Measurements from ENCODE around the gene N4BP3. TPM values are rescaled to one million over a fixed set of nuclear protein-coding genes. Genes with fewer than 3 reads are reported as not detected.

N4BP3 gene
- total RNA-seq, 1 donor from 2014 or later, result 7.9 TPM

- intact Hi-C loops (cut with DNase I), result no loop called here
- ATAC-seq, result no peak
These were observed 41.7 kb downstream of the N4BP3 start for GRCh38 chr5:178155065-178155464.

GRCh38 chr5:178160176-178160575, 46.8 kb downstream of the N4BP3 start:
- no peak for TF ChIP-seq CTCF (IDR thresholded peaks at IDR 0.05)
- peaks cover 9% of the 10 kb centered on the region for H3K4me1 ChIP-seq
- no peak for DNase-seq
- H3K27me3 ChIP-seq (ENCODE audit: low read depth), result peaks cover 15% of the 10 kb centered on the region
- H3K36me3 ChIP-seq, result no peaks in the 10 kb centered on the region
- H3K27ac ChIP-seq, result no peak overlapping the region
- H3K9me3 ChIP-seq, result no peaks in the 10 kb centered on the region
- intact Hi-C loops (cut with DNase I), result loop anchor here (5.0 kb wide), 1 partner anchor 83 kb away; no protein-coding TSS in a partner anchor
- ATAC-seq, result no peak
- H3K4me3 ChIP-seq, result no peak overlapping the region

More at GRCh38 chr5:178155065-178155464, 41.7 kb downstream of the N4BP3 start:
- H3K9me3 ChIP-seq, result no peaks in the 10 kb centered on the region
- H3K36me3 ChIP-seq, result peaks cover 15% of the 10 kb centered on the region
- no peak for DNase-seq
- peaks cover 26% of the 10 kb centered on the region for H3K4me1 ChIP-seq
- no peaks in the 10 kb centered on the region for H3K27me3 ChIP-seq (ENCODE audit: low read depth)
- H3K4me3 ChIP-seq, result no peak overlapping the region
- no peak overlapping the region for H3K27ac ChIP-seq
- no peak for TF ChIP-seq CTCF (IDR thresholded peaks at IDR 0.05)

GRCh38 chr5:178162481-178162880, 49.1 kb downstream of the N4BP3 start:
- H3K27me3 ChIP-seq (ENCODE audit: low read depth), result peaks cover 26% of the 10 kb centered on the region
- H3K9me3 ChIP-seq, result no peaks in the 10 kb centered on the region
- DNase-seq, result no peak
- no peak overlapping the region for H3K27ac ChIP-seq
- TF ChIP-seq CTCF (IDR thresholded peaks at IDR 0.05), result no peak
- H3K36me3 ChIP-seq, result no peaks in the 10 kb centered on the region
- H3K4me1 ChIP-seq, result peaks cover 9% of the 10 kb centered on the region
- H3K4me3 ChIP-seq, result no peak overlapping the region
- ATAC-seq, result no peak
- intact Hi-C loops (cut with DNase I), result loop anchor here (5.0 kb wide), 1 partner anchor 85 kb away; no protein-coding TSS in a partner anchor

GRCh38 chr5:178163772-178164735, 50.7 kb downstream of the N4BP3 start:
- Histone ChIP-seq H3K9me3 (no peaks in the 10 kb centered on the region), H3K4me1 (peaks cover 9% of the 10 kb centered on the region), H3K27ac (no peak overlapping the region), H3K27me3 (ENCODE audit: low read depth) (peaks cover 26% of the 10 kb centered on the region), H3K36me3 (no peaks in the 10 kb centered on the region), H3K4me3 (no peak overlapping the region)
- peak; percentile 100 for TF ChIP-seq CTCF (IDR thresholded peaks at IDR 0.05)
- peak; percentile 88 for DNase-seq
- intact Hi-C loops (cut with DNase I), result loop anchor here (5.0 kb wide), 1 partner anchor 87 kb away; no protein-coding TSS in a partner anchor
- ATAC-seq, result peak; percentile 98

GRCh38 chr5:178165581-178165980, 52.2 kb downstream of the N4BP3 start:
- intact Hi-C loops (cut with DNase I), result no loop called here
- H3K36me3 ChIP-seq, result no peaks in the 10 kb centered on the region
- H3K27ac ChIP-seq, result no peak overlapping the region
- no peak for TF ChIP-seq CTCF (IDR thresholded peaks at IDR 0.05)
- H3K9me3 ChIP-seq, result no peaks in the 10 kb centered on the region
- ATAC-seq (no peak), DNase-seq (no peak)
- H3K4me1 ChIP-seq, result peaks cover 9% of the 10 kb centered on the region
- H3K27me3 ChIP-seq (ENCODE audit: low read depth), result peaks cover 26% of the 10 kb centered on the region
- H3K4me3 ChIP-seq, result no peak overlapping the region
